NCI-H748 (cell line): Measurements from ENCODE around the gene EIF5A.

Experiments
- DNase-seq: peaks from one replicate; lab custom pipeline; 2025; ENCODE audit not compliant: unreplicated experiment; lab: John Stamatoyannopoulos, UW

EIF5A gene

GRCh38 chr17:7313088-7313889, 5.9 kb downstream of the EIF5A start:
- no peak for DNase-seq

GRCh38 chr17:7313890-7314718, 6.7 kb downstream of the EIF5A start:
- no peak for DNase-seq

GRCh38 chr17:7314719-7315569, 7.5 kb downstream of the EIF5A start, which contains the start of gene GPS2:
TSS of gene GPS2 (minus strand) at chr17:7315360. CDS start at chr17:7315052, 308 bp downstream.
- DNase-seq, result peak; percentile 95

DNA sequence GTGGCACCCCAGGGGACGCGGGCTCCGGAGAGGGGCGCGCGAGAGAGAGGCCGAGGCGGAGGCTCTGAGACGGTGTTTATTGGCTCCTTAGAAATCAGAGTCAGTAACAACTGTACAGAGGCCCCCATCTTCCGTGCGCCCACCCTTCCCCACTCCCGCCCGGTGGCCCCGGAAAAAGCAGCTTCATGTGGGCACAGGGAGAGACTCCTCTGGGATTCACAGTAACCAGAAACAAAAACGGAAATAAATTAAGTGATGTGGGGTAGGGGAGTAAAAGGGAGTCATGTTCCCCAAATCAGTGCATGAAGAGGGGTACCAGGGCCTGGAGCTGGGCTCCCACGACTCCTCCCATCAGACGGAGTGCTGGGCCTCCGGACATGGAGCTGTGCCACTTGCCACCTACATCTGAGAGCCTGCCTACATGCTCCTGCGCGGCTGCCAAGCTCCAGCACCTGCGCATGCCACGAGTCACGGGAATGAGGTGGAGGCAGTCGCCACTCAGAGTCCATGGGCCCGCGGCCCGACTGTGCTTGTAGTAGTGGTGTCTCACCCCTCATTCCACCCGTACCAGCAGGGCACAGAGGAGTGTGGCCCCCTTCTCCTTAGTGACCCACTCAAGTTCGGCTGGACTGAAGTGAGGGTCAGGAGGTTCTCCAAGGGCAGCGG, 8.3 kb downstream of the EIF5A start:
- DNase-seq, result peak; percentile 31

GRCh38 chr17:7317161-7317803, 9.9 kb downstream of the EIF5A start:
- no peak for DNase-seq

GRCh38 chr17:7318121-7318860, 10.9 kb downstream of the EIF5A start:
- DNase-seq, result no peak

DNA sequence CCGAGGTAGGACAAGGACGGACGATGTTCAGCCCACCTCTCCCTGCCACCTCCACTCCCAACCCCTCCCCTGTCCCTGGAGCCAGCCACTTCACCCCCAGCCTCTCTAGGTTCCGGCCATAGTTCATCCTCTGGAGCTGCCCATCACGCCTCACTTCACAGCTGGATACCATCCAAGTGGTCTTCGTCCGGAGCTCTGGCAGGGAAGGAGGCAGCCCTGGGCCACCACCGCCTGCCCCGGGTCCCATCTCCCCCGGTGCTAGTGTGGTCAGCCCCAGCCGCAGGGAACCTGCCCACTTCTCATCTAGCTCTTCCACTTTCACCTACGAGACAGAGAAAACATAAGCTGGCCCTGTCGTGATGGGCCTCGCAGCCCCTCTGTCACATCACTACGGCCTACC, 14.0 kb downstream of the EIF5A start:
- DNase-seq, result no peak

DNA sequence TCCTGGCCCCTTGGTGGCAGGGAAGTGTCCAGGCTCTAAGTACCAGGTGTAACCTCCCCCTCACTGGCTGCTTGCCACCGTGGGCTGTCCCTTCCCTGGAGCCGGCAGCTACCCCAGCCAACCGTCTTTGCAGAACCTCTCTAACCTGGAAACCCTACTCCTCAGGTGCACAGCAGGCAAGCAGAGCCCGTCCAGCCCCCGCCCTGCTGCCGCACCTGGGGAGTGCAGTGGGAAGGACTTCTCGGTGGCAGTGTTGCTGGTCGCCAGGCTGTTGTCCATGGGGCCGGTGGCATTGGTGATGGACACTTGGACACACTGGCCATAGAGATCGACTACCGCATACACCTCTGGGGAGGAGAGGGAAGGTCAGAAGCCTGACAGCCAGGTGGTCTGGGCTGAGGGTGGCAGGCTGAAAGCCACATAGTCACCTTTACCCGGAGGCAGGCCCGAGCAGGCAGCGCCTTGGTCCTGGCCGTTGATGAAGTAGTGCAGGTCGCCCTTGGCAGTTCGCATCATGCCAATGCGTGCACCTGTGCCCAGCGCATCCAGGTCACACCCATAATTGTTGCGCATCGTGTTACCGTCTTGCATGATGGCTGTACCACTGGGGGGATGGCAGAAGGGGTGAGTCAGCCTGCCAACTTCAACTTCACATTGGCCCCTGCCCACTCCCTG, 15.2 kb downstream of the EIF5A start:
- DNase-seq, result no peak

GRCh38 chr17:7323731-7324437, 16.5 kb downstream of the EIF5A start:
- DNase-seq, result peak; percentile 40

DNA sequence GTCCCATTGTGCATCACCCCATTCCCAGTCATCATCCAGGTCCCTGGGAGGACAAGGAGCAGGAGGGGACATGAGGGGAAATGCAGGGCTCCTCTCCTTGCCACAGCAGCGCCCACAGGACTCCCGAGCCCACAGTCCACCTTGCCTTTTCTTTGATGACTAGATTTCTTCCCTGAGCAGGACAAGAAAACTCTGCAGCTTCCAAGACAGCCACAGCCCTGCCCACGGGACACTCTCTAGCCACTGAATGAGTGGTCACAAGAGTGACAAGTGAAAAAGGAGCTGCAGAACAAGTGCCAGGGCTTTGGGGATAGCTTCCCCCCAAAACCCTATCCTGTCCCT, 17.0 kb downstream of the EIF5A start:
- no peak for DNase-seq

- no peak for DNase-seq
Measured at GRCh38 chr17:7325031-7325528, 17.7 kb downstream of the EIF5A start.

DNA sequence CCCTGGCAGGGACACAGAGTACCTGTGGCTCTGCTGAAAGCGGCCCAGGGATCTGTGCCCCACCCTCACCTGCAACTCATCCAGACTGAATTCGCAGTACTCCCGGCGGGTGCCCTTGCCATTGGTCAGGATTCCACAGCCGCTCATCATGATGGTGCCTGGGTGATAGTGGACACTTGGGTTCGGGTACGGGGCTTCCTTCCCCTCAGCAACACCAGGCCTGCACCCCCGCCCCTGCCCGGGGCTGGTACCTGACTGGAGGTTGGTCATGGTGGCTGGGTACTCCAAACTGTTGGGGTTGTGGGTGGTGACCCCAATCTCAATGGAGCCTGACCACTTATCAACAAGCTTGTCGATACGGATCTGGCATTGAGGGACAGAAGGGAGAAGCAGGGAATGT, 18.8 kb downstream of the EIF5A start:
- DNase-seq, result no peak

DNA sequence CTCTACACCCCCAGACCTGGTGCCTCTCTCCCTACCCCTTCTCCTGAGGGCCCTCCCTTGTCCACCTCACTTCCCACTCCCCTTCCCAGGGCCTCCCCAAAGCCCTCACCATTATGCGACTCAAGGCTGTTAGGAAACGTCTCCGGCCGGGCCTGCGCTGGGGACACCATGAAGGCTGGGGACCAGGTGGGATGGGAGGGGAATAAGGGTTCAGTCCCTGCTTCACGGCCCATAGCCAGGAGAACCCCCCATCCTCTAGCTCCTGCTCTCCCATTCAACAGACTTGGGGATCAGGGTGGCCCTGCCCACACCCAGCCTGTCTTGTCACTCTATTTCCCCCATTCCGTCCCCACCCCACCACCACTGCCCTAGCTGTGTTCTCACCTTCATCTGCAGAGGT, 19.6 kb downstream of the EIF5A start:
- no peak for DNase-seq

DNA sequence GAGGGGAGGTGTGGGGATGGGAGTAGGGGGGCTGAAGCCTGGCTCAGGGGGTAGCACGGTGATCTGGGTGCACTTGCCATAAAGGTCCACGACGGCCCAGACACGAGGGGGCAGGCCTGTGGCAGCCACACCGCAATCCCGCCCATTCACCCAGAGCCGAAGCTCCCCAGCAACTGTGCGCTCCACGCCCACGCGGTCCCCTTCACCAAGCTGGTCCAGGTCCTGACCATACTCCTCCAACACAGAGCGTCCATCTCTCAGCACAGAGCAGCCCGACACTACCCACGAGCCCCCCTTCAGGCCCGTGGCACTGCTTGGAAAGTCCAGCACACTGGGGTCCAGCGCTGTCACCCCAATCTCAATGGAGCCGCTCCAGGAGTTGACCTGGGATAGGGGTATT, 20.1 kb downstream of the EIF5A start:
- no peak for DNase-seq

- no peak for DNase-seq
Measured at GRCh38 chr17:7328009-7328408, 20.6 kb downstream of the EIF5A start.

DNA sequence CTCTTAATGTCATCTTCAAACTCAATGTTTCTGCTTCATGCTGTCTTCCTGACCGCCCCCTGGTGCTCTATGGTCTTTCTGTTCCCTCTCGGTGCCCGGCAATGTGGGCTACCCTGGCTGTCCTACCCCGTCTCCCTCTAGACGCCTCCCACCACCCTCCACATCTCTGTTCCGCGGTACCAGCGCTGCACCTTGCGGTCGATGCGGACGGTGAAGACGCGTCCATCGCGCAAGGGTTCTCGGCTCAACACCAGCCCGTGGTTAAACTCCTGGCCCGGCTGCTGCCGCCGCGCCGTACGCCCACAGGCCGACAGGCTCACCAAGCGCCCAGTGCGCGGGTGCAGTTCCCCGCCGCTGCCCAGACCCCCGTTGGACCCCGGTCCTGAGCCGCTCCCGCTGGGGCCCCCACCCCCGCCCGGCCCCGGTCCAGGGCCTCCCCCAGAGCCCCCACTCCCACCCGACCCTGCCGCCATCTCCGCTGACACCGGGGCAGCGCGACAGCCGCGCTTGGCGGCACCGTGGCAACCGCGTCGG, 21.5 kb downstream of the EIF5A start, which contains the start of gene NEURL4:
Gene NEURL4, minus strand, starts transcription at position 496 of the 534 bp plus-strand sequence. Its CDS starts 23 bp downstream, at position 473.
- peak; percentile 77 for DNase-seq

GRCh38 chr17:7329374-7329996, 22.1 kb downstream of the EIF5A start:
- DNase-seq, result peak; percentile 100
